H9 (cell line): ENCODE results near the gene CORO1C. TPM values are rescaled to one million over a fixed set of nuclear protein-coding genes. Genes with fewer than 3 reads are reported as not detected.

Experiments
- DNase-seq: peaks from one replicate; pipeline ENCODE4 v3.0.0-alpha.2; 2017
- H2AFZ ChIP-seq: one replicate; pipeline ENCODE4 v1.6.1; 2013; ENCODE audit warnings: mild to moderate bottlenecking, low read length, control low read depth, moderate library complexity
- H2AK5ac ChIP-seq: 2 replicates; pipeline ENCODE4 v1.6.1; 2013; ENCODE audit warnings: low read length, control low read depth, mixed read lengths; ENCODE audit not compliant: insufficient read length
- H2BK120ac ChIP-seq: one replicate; pipeline ENCODE4 v1.6.1; 2013; ENCODE audit warnings: low read depth, mild to moderate bottlenecking, low read length, control low read depth, inconsistent platforms; ENCODE audit not compliant: poor library complexity, severe bottlenecking
- H2BK12ac ChIP-seq: 2 replicates; pipeline ENCODE4 v1.6.1; 2013; ENCODE audit warnings: low read length, control low read depth, mixed read lengths, low read depth; ENCODE audit not compliant: insufficient read length
- H2BK15ac ChIP-seq: 2 replicates; pipeline ENCODE4 v1.6.1; 2013; ENCODE audit warnings: low read depth, low read length, control low read depth
- H2BK20ac ChIP-seq: one replicate; pipeline ENCODE4 v1.6.1; 2013; ENCODE audit warnings: low read depth, mild to moderate bottlenecking, low read length, control low read depth, inconsistent platforms; ENCODE audit not compliant: poor library complexity, severe bottlenecking
- H2BK5ac ChIP-seq: 2 replicates; pipeline ENCODE4 v1.6.1; 2013; ENCODE audit warnings: low read length, control low read depth, mixed read lengths; ENCODE audit not compliant: insufficient read length
- H3K14ac ChIP-seq: 2 replicates; pipeline ENCODE4 v1.6.1; 2013; ENCODE audit warnings: low read length, control low read depth; ENCODE audit not compliant: insufficient read depth
- H3K18ac ChIP-seq: 2 replicates; pipeline ENCODE4 v1.6.1; 2013; ENCODE audit warnings: low read depth, mild to moderate bottlenecking, mixed read lengths, low read length, control low read depth; ENCODE audit not compliant: insufficient read length
- H3K23ac ChIP-seq: 2 replicates; pipeline ENCODE4 v1.6.1; 2013; ENCODE audit warnings: low read length, control low read depth, mixed read lengths, low read depth; ENCODE audit not compliant: insufficient read length
- H3K23me2 ChIP-seq: 2 replicates; pipeline ENCODE4 v1.6.1; 2013; ENCODE audit warnings: low read depth, mild to moderate bottlenecking, mixed read lengths, low read length, control low read depth; ENCODE audit not compliant: insufficient read length, poor library complexity, severe bottlenecking
- H3K27ac ChIP-seq: 2 replicates; pipeline ENCODE4 v1.5.1; 2013; ENCODE audit warnings: low read length, control low read depth, mixed read lengths, low read depth; ENCODE audit not compliant: insufficient read length
- H3K27me3 ChIP-seq: 2 replicates; pipeline ENCODE4 v1.6.1; 2013; ENCODE audit warnings: low read length, control low read depth, inconsistent platforms; ENCODE audit not compliant: insufficient read depth
- H3K4ac ChIP-seq: 2 replicates; pipeline ENCODE4 v1.6.1; 2013; ENCODE audit warnings: low read depth, mild to moderate bottlenecking, control low read depth, inconsistent platforms, low read length, moderate library complexity
- H3K4me1 ChIP-seq: 2 replicates; pipeline ENCODE4 v1.6.1; 2013; ENCODE audit warnings: low read length, control low read depth, inconsistent platforms; ENCODE audit not compliant: insufficient read depth
- H3K4me2 ChIP-seq: 2 replicates; pipeline ENCODE4 v1.6.1; 2013; ENCODE audit warnings: low read length, control low read depth, mixed read lengths; ENCODE audit not compliant: insufficient read length, insufficient read depth
- H3K56ac ChIP-seq: 2 replicates; pipeline ENCODE4 v1.6.1; 2013; ENCODE audit warnings: low read depth, mild to moderate bottlenecking, mixed read lengths, low read length, control low read depth; ENCODE audit not compliant: insufficient read length
- H3K79me1 ChIP-seq: 2 replicates; pipeline ENCODE4 v1.6.1; 2013; ENCODE audit warnings: low read depth, mild to moderate bottlenecking, moderate library complexity, low read length, control low read depth, inconsistent platforms; ENCODE audit not compliant: insufficient read depth, poor library complexity, severe bottlenecking
- H3K79me2 ChIP-seq: 2 replicates; pipeline ENCODE4 v1.6.1; 2013; ENCODE audit warnings: low read length, control low read depth, inconsistent platforms; ENCODE audit not compliant: insufficient read depth
- H3K9ac ChIP-seq: 2 replicates; pipeline ENCODE4 v1.6.1; 2013; ENCODE audit warnings: low read length, control low read depth, mixed read lengths; ENCODE audit not compliant: insufficient read length; ENCODE audit errors: extremely low read depth
- H3K9me3 ChIP-seq: one replicate; pipeline ENCODE4 v1.6.1; 2013; ENCODE audit warnings: low read depth, low read length, inconsistent platforms; ENCODE audit not compliant: control insufficient read depth
- H3T11ph ChIP-seq: one replicate; pipeline ENCODE4 v1.6.1; 2013; ENCODE audit warnings: mild to moderate bottlenecking, low read length, control low read depth, inconsistent platforms
- H4K20me1 ChIP-seq: one replicate; pipeline ENCODE4 v1.6.1; 2013; ENCODE audit not compliant: control insufficient read depth, insufficient read length, insufficient read depth
- H4K5ac ChIP-seq: 2 replicates; pipeline ENCODE4 v1.6.1; 2013; ENCODE audit warnings: low read depth, mild to moderate bottlenecking, mixed read lengths, low read length, control low read depth; ENCODE audit not compliant: insufficient read length
- H4K8ac ChIP-seq: replicated peaks from 2 replicates; pipeline ENCODE4 v1.6.1; 2013; ENCODE audit warnings: low read length, control low read depth, mixed read lengths, low read depth; ENCODE audit not compliant: insufficient read length
- H4K91ac ChIP-seq: 2 replicates; pipeline ENCODE4 v1.6.1; 2013; ENCODE audit warnings: low read depth, mild to moderate bottlenecking, moderate library complexity, mixed read lengths, low read length, control low read depth; ENCODE audit not compliant: insufficient read length
- H3K27ac Mint-ChIP-seq, 3 experiments: 2 replicates in 2 of 3; 3 replicates in 1 of 3; pipeline ENCODE4 v1.8.0; 2020 to 2021; ENCODE audit warnings: mixed read lengths in 3 of 3, mild to moderate bottlenecking in 1 of 3, moderate library complexity in 1 of 3
- H3K27me3 Mint-ChIP-seq: 2 replicates; pipeline ENCODE4 v1.8.0; 2021; ENCODE audit warnings: low read depth, mild to moderate bottlenecking, moderate library complexity, mixed read lengths
- H3K36me3 Mint-ChIP-seq, 3 experiments: 2 replicates in 2 of 3; 3 replicates in 1 of 3; pipeline ENCODE4 v1.8.0; 2020 to 2021; ENCODE audit warnings: low read depth in 3 of 3, mixed read lengths in 3 of 3; ENCODE audit not compliant: insufficient read depth in 1 of 3
- H3K4me1 Mint-ChIP-seq, 2 experiments: 2 replicates each; pipeline ENCODE4 v1.8.0; 2020; ENCODE audit warnings: mixed read lengths in 2 of 2
- H3K4me3 Mint-ChIP-seq, 2 experiments: 2 replicates in 1 of 2; 3 replicates in 1 of 2; pipeline ENCODE4 v1.8.0; 2020 to 2021; ENCODE audit warnings: mild to moderate bottlenecking in 2 of 2, mixed read lengths in 2 of 2, moderate library complexity in 1 of 2
- H3K9me3 Mint-ChIP-seq, 2 experiments: 2 replicates in 1 of 2; 3 replicates in 1 of 2; pipeline ENCODE4 v1.8.0; 2020; ENCODE audit warnings: mild to moderate bottlenecking in 2 of 2, mixed read lengths in 2 of 2, moderate library complexity in 1 of 2
- WGBS: extraction: QIAGEN DNeasy Blood & Tissue Kit; methylation state at CpG from one replicate; pipeline ENCODE4 v1.1.7; 2013; ENCODE audit warnings: missing lambda C conversion rate, low lambda C conversion rate, mixed read lengths; ENCODE audit not compliant: insufficient read length; ENCODE audit errors: extremely low coverage; 5-methylcytosine and 5-hydroxymethylcytosine counted together
- total RNA-seq: library from RNA; stranded (reverse); gene quantifications from 2 replicates; pipeline ENCODE4 v1.2.1, GENCODE V29; 2021
- TF ChIP-seq, protein P1 (sequence below): fragments of 200-600 bp; sonication (generic); conservative IDR thresholded peaks from 3 replicates; pipeline ENCODE4 v1.8.0; 2021; ENCODE audit warnings: antibody characterized with exemption, mild to moderate bottlenecking

CORO1C gene
- total RNA-seq, 1 experiment from 2014 or later: 154 TPM

DNA sequence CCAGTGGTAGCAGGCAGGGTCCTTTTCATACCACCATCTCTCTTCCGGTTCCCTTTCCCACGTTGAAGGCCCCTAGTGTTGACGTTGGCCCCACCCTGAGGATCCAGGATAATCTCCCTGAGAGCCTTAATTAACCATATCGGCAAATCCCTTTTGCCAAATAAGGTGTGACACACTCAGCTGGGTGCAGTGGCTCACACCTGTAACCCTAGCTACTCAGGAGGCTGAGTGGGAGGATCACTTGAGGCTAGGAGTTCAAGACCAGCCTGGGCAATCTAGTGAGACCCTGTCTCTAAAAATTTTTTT, 130.7 kb downstream of the CORO1C start:
- Histone ChIP-seq H3K14ac (no peak overlapping the region), H3K23me2 (no peaks in the 10 kb centered on the region), H3K4ac (no peak overlapping the region), H3K4me1 (no peaks in the 10 kb centered on the region), H3T11ph (no peak overlapping the region), H3K9me3 (no peaks in the 10 kb centered on the region), H3K56ac (no peak overlapping the region), H3K27me3 (no peaks in the 10 kb centered on the region), H2AFZ (no peak overlapping the region), H2BK20ac (no peak overlapping the region), H3K27ac (no peak overlapping the region), H2BK12ac (no peak overlapping the region), H4K20me1 (no peaks in the 10 kb centered on the region), H2BK120ac (no peak overlapping the region), H3K79me2 (no peaks in the 10 kb centered on the region), H3K79me1 (no peaks in the 10 kb centered on the region), H3K4me2 (no peak overlapping the region), H3K23ac (no peak overlapping the region), H4K91ac (no peak overlapping the region), H2BK5ac (no peak overlapping the region), H4K8ac (no peak overlapping the region), H3K18ac (no peak overlapping the region), H4K5ac (no peak overlapping the region), H2BK15ac (no peak overlapping the region), H3K9ac (no peak overlapping the region), H2AK5ac (no peak overlapping the region)
- Mint-ChIP-seq H3K4me1 (peaks cover 14 to 18% of the 10 kb centered on the region in 2 experiments), H3K36me3 (no peaks in the 10 kb centered on the region), H3K27ac (peak overlapping the region in 1 of 3 experiments; percentile 71; a peak in 2 of 7 replicates), H3K4me3 (no peak overlapping the region), H3K27me3 (peaks cover 2% of the 10 kb centered on the region), H3K9me3 (no peaks in the 10 kb centered on the region; a peak in 1 of 5 replicates)
- no CpG with 5 or more reads among the region's 4 CpGs for WGBS
- no peak for DNase-seq
- TF ChIP-seq, protein P1, sequence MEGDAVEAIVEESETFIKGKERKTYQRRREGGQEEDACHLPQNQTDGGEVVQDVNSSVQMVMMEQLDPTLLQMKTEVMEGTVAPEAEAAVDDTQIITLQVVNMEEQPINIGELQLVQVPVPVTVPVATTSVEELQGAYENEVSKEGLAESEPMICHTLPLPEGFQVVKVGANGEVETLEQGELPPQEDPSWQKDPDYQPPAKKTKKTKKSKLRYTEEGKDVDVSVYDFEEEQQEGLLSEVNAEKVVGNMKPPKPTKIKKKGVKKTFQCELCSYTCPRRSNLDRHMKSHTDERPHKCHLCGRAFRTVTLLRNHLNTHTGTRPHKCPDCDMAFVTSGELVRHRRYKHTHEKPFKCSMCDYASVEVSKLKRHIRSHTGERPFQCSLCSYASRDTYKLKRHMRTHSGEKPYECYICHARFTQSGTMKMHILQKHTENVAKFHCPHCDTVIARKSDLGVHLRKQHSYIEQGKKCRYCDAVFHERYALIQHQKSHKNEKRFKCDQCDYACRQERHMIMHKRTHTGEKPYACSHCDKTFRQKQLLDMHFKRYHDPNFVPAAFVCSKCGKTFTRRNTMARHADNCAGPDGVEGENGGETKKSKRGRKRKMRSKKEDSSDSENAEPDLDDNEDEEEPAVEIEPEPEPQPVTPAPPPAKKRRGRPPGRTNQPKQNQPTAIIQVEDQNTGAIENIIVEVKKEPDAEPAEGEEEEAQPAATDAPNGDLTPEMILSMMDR: no peak
